ENCODE data around the gene HAPLN1. TPM values are rescaled to one million over a fixed set of nuclear protein-coding genes. Genes with fewer than 3 reads are reported as not detected.

HAPLN1 gene
- total RNA-seq, 1 donor from 2014 or later = not detected

- Histone ChIP-seq H3K4me3 (ENCODE audit: low read depth, low read length) (no peak overlapping the region), H3K27me3 (ENCODE audit: control insufficient read depth, insufficient read depth, low read length) (peaks cover 9% of the 10 kb centered on the region), H3K36me3 (ENCODE audit: control insufficient read depth, insufficient read depth, low read length) (no peaks in the 10 kb centered on the region)
- no peak for DNase-seq (ENCODE audit: low read depth)
- TF ChIP-seq CTCF (IDR thresholded peaks at IDR 0.05; ENCODE audit: insufficient read depth, low read length, poor library complexity, severe bottlenecking) = no peak
Observed at GRCh38 chr5:83724001-83724400, 3.3 kb upstream of the HAPLN1 start.

DNA sequence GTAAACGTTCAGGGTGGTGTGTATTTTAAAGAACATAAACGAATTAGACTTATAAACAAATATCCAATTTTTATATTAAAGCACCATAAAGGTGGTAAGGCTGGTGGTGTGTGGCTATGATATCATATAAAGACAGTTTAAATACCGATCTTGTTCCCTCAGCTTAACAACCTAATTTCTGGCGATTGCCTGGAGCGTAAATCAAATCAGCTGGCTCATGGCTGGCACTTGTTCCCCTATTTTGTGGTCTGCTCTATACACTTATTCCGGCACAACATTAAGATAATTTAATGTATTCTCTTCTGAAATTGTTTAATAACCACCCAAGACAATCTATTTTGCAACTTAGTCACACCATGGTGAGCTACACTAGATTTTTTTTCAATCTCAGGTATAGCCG lies 2.4 kb upstream of the HAPLN1 start:
- H3K4me3 ChIP-seq (ENCODE audit: low read depth, low read length) = no peak overlapping the region
- H3K36me3 ChIP-seq (ENCODE audit: control insufficient read depth, insufficient read depth, low read length) = no peaks in the 10 kb centered on the region
- H3K27me3 ChIP-seq (ENCODE audit: control insufficient read depth, insufficient read depth, low read length) = peaks cover 9% of the 10 kb centered on the region
- DNase-seq (ENCODE audit: low read depth) = no peak
- TF ChIP-seq CTCF (IDR thresholded peaks at IDR 0.05; ENCODE audit: insufficient read depth, low read length, poor library complexity, severe bottlenecking) = no peak

GRCh38 chr5:83721953-83722901 lies 1.6 kb upstream of the HAPLN1 start:
- TF ChIP-seq CTCF (IDR thresholded peaks at IDR 0.05; ENCODE audit: insufficient read depth, low read length, poor library complexity, severe bottlenecking) = peak; percentile 54
- H3K36me3 ChIP-seq (ENCODE audit: control insufficient read depth, insufficient read depth, low read length) = no peaks in the 10 kb centered on the region
- H3K4me3 ChIP-seq (ENCODE audit: low read depth, low read length) = peak overlapping the region; percentile 58
- DNase-seq (ENCODE audit: low read depth) = no peak
- peaks cover 9% of the 10 kb centered on the region for H3K27me3 ChIP-seq (ENCODE audit: control insufficient read depth, insufficient read depth, low read length)

GRCh38 chr5:83718936-83719495 lies 1.6 kb downstream of the HAPLN1 start:
- no peak for TF ChIP-seq CTCF (IDR thresholded peaks at IDR 0.05; ENCODE audit: insufficient read depth, low read length, poor library complexity, severe bottlenecking)
- H3K27me3 ChIP-seq (ENCODE audit: control insufficient read depth, insufficient read depth, low read length) = peaks cover 9% of the 10 kb centered on the region
- DNase-seq (ENCODE audit: low read depth) = no peak
- no peaks in the 10 kb centered on the region for H3K36me3 ChIP-seq (ENCODE audit: control insufficient read depth, insufficient read depth, low read length)
- no peak overlapping the region for H3K4me3 ChIP-seq (ENCODE audit: low read depth, low read length)

GRCh38 chr5:83718195-83718825 lies 2.3 kb downstream of the HAPLN1 start:
- H3K4me3 ChIP-seq (ENCODE audit: low read depth, low read length) = no peak overlapping the region
- DNase-seq (ENCODE audit: low read depth) = peak; percentile 48
- TF ChIP-seq CTCF (IDR thresholded peaks at IDR 0.05; ENCODE audit: insufficient read depth, low read length, poor library complexity, severe bottlenecking) = peak; percentile 75
- H3K36me3 ChIP-seq (ENCODE audit: control insufficient read depth, insufficient read depth, low read length) = no peaks in the 10 kb centered on the region
- peaks cover 9% of the 10 kb centered on the region for H3K27me3 ChIP-seq (ENCODE audit: control insufficient read depth, insufficient read depth, low read length)
